GM12865 (cell line): ENCODE results near the gene RHOH.
A peak's percentile ranks its signal among the peaks of the same experiment; 100 is the strongest.

Experiments
- DNase-seq: peaks from one replicate; pipeline ENCODE4 v3.0.0; 2010; ENCODE audit warnings: low read depth
- H3K4me3 ChIP-seq: 2 replicates; pipeline ENCODE4 v1.5.1; 2011; ENCODE audit warnings: mild to moderate bottlenecking, low read depth, low read length, control low read depth
- CTCF ChIP-seq: IDR thresholded peaks from 2 replicates; pipeline ENCODE4 v1.5.1; 2011; ENCODE audit warnings: low read length, control low read depth, low read depth, inconsistent platforms; ENCODE audit not compliant: insufficient read depth; ENCODE audit errors: missing control alignments

Gene RHOH

GRCh38 chr4:40192114-40193015 lies 4.5 kb upstream of the RHOH start:
- TF ChIP-seq CTCF: no peak
- DNase-seq: peak; percentile 89
- peak overlapping the region; percentile 87 for H3K4me3 ChIP-seq

- peak overlapping the region; percentile 87 for H3K4me3 ChIP-seq
- TF ChIP-seq CTCF: no peak
- DNase-seq: peak; percentile 82
Observed at GRCh38 chr4:40193016-40193571, 3.7 kb upstream of the RHOH start.

GRCh38 chr4:40193578-40193977 lies 3.3 kb upstream of the RHOH start:
- TF ChIP-seq CTCF: no peak
- H3K4me3 ChIP-seq: peak overlapping the region; percentile 87
- no peak for DNase-seq

GRCh38 chr4:40194602-40195161 lies 2.1 kb upstream of the RHOH start:
- DNase-seq: peak; percentile 77
- TF ChIP-seq CTCF: no peak
- H3K4me3 ChIP-seq: peak overlapping the region; percentile 87

- DNase-seq: peak; percentile 49
- H3K4me3 ChIP-seq: peak overlapping the region; percentile 87
- TF ChIP-seq CTCF: no peak
Observed at GRCh38 chr4:40195182-40196177, 1.4 kb upstream of the RHOH start.

- TF ChIP-seq CTCF: no peak
- H3K4me3 ChIP-seq: peak overlapping the region; percentile 87
- DNase-seq: peak; percentile 62
Observed at GRCh38 chr4:40196272-40196671, 559 bp upstream of the RHOH start.
